ENCODE results near the gene TBPL1.

GRCh38 chr6:133951881-133952814, 876 bp upstream of the TBPL1 start:
- peak; percentile 80 for TF ChIP-seq ZNF501 (CRISPR knock-in tag; IDR thresholded peaks at IDR 0.05)
- no peak; the same call in 1 of the 2 replicates for TF ChIP-seq ZC3H13 (CRISPR knock-in tag; IDR thresholded peaks at IDR 0.05)
- TF ChIP-seq, protein P1, sequence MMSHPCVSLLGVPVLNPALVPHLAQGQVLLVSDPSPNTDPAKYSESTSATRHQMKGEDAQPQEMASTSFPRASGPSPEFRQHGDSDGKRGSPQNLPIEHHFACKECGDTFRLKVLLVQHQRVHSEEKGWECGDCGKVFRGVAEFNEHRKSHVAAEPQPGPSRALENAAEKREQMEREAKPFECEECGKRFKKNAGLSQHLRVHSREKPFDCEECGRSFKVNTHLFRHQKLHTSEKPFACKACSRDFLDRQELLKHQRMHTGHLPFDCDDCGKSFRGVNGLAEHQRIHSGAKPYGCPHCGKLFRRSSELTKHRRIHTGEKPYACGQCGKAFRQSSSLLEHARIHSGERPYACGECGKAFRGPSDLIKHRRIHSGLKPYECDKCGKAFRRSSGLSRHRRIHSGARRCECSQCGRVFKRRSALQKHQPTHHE (CRISPR knock-in tag; IDR thresholded peaks at IDR 0.05; ENCODE audit: borderline replicate concordance) = no peak
- TF ChIP-seq ZBTB46 (CRISPR knock-in tag; IDR thresholded peaks at IDR 0.05; ENCODE audit: borderline replicate concordance) = no peak
- TF ChIP-seq ZNF12 (CRISPR knock-in tag; IDR thresholded peaks at IDR 0.05) = no peak
